ENCODE results near the gene HGFAC.

Gene HGFAC

DNA sequence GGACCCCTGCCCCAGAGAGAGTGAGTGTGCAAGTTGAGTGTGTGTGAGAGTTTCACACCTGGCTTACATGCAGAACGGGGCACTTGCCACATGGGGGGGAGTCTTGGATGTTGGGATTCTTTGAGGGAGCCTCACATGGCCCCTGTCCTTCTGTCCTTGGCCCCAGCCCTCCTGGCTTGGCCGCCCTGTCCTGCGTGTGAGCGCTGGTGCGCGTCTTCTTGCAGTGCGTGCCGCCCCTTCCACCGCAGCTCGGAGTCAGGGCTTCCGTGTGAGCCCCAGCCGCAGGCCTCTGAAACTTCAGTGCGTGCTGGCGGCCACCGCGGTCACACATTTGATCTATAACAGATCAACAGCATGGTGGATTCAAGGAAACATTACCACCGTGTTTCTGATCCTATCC lies 30.1 kb upstream of the HGFAC start:
- DNase-seq, result no peak

DNA sequence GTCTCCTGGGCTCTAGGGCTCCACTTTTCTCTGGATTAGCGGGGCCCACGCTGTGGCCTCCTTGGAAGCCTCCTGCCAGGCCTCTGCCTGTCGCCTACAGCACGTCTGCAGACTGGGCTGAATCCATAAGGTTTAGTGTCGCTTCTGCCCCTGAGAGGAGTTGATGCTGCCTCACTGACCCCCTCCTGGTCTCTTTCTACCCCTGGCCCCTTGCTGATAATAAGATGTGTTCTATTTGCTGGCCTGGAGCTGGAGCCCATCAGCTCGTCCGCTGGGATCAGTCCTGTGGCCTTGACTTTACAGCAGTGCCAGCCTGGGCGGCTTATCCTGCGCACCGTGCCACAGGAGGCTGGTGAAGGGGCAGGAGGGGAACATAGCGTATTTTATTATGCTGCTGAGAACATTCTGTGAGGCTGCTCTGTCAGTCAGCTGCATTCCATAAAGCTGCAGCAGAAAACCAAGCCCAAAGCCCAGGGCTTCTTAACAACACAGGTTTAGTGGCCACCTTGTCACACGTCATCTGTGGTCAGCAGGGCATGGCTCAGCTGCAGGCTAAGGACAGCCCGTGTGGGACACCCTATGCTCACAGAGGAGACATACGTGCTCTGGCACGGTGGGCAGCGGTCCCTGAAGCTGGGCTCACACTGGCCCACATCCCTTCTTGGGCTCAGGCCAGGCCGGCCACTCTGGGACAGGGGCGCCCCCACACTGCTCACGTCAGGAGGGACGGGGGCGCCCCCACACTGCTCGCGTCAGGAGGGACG lies 29.3 kb upstream of the HGFAC start:
- DNase-seq, result no peak

DNA sequence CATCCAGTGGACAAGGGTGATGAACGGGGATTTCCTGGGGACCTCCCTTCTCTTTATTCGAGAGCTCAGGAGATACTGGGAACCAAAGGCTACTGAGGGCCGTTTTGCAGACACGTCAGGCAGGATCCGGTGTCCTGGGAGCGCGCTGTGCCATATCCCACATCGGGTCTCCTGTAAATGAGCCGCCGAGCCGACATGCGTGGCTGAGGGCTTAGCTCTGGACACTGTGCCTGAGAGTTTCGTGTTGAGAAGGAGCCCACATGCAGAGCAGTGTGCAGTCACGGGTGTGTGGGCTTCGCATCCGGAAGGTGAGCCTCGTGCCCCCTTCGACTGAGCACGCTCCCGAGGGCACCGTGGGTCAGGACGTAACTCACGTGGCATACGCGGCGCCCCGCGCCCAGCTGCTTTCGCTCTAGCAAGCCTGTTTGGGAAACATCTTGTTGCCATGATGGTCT lies 28.5 kb upstream of the HGFAC start:
- DNase-seq, result no peak

DNA sequence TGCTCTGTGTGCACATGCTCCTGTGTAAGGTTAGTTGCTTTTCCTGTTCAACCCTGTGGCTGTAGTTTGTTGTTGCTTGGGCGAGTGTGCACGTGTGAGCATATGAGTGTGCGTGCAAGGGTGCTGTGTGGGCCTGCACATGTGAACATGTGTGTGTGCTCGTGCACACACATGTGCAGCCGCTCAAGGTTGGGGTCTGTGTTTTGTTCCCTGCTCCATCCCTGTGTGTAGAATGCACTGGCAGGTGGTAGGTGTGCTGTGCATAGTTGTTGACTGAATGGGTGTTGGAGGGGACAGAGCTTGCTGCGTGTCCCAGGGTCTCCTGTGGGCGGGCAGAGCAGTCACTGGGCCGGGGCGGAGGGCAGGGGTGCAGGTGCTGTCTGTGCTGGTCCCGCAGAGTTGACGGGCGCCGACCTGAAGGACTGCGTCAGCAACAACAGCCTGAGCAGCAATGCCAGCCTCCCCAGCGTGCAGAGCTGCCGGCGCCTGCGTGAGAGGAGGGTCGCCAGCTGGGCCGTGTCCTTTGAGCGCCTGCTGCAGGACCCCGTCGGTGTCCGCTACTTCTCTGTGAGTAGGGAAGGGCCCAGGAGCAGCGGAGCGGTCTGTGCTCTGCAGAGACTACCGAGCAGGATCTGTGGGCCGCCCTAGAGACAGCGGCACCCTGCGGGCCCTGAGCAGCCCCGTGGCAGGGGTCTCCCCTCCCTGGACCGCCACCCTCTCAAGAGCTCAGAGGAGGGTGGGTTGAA lies 27.9 kb upstream of the HGFAC start:
- no peak for DNase-seq

DNA sequence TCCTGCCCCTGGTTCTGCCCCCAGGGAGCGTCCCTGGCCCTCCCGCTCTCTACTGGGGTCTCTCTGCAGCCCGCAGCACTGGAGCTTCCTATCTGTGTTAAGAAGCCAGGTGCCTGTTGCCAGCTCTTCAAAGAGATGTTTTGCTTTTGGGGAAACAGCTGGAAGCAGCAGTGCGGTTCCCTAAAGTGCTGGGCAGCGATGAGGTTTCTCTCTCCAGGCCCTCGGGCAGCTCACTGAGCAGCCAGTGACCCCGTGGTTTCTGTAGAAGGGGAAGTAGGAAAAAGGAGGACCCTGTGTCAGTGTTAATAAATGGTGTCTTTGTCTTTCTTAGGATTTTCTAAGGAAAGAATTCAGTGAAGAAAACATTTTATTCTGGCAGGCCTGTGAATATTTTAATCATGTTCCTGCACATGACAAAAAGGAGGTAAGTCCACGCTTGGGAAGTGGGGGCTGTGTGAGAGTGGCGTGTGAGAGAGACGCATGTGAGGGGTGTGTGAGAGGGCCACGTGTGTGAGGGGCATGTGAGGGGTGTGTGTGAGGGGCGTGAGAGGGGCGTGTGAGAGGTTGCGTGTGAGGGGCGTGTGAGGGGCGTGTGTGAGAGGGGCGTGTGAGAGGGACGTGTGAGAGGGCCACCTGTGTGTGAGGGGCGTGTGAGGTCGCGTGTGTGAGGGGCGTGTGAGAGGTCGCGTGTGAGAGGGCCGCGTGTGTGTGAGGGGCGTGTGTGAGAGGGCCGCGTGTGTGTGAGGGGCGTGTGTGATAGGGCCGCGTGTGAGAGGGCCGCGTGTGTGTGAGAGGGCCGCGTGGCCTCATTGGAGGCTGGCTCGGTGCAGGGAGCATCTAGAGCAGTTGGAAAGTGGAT lies 27.1 kb upstream of the HGFAC start:
- DNase-seq, result no peak

DNA sequence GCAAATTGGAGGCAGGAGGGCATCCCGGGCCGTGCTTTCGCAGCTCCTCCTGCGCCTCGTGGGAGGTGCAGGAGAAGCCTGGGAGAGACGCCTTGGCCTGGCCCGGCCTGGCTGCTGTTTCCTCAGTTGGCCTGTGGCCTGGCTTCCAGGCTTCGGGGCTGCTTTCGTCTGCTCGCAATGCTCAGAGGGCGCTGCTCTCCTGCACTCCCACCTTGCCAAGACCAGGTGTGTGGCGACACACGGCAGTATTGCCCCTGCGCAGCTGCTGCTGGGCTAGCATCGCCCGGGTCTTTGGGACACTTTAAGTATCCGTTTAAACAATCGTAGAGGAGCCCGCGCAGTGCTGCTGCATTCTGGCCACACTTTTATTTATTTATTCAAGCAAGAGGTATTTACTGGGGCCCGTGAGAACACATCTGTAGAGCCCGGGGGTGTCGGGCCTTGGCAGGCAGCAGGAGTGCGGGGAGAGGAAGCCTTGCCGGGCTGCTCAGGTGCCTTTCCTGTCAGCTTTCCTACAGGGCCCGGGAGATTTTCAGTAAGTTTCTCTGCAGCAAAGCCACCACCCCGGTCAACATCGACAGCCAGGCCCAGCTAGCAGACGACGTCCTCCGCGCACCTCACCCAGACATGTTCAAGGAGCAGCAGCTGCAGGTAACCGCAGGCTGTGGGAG lies 26.2 kb upstream of the HGFAC start:
- DNase-seq, result no peak

DNA sequence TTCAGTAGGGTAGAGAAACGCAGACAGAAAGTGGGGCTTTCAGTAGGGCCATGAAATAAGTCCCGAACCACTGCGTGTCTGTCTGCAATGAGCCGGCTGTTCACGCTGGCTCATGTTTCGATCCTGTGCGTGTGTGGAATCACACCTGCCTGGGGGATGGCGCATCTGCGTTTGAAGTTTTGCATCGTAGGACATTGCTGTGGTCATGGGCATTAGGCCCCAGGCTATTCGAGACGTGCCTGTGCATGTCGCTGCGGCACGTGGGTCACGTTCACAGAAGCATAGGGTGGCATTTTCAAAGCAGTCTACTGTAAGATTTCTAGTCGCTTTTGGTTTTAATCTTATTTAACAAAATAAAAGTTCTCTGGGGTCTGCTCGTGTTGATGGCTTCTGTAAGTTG lies 25.5 kb upstream of the HGFAC start:
- DNase-seq, result no peak

DNA sequence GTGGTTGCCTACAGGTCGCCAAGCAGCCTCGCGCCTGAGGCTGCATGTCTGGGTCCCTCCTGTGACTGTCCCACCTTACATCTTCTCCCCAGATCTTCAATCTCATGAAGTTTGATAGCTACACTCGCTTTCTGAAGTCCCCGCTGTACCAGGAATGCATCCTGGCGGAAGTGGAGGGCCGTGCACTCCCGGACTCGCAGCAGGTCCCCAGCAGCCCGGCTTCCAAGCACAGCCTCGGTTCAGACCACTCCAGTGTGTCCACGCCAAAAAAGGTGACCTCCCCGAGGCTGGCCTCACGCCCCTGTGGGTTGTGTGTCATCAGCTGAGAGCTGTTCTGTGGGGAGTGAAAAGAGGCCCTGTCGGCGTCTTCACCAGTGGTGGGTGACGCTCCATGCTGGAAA lies 24.9 kb upstream of the HGFAC start:
- DNase-seq, result no peak

DNA sequence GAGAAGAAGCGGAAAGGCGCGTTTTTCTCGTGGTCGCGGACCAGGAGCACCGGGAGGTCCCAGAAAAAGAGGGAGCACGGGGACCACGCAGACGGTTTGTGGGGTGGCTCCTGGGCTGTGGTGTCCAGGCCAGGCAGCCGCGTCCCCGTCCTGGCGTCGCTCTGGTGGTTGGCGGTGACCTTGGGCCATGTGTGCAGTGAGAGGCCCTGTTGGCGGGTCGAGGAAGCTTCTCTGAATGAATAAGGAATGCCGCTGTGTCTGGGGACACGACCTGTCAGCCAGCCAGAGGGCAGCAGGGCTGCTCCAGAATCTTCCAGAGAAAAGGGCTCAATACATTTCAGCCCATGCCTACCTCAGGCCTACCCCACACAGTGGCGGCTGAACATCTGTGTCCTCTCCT lies 24.3 kb upstream of the HGFAC start:
- DNase-seq, result no peak

DNA sequence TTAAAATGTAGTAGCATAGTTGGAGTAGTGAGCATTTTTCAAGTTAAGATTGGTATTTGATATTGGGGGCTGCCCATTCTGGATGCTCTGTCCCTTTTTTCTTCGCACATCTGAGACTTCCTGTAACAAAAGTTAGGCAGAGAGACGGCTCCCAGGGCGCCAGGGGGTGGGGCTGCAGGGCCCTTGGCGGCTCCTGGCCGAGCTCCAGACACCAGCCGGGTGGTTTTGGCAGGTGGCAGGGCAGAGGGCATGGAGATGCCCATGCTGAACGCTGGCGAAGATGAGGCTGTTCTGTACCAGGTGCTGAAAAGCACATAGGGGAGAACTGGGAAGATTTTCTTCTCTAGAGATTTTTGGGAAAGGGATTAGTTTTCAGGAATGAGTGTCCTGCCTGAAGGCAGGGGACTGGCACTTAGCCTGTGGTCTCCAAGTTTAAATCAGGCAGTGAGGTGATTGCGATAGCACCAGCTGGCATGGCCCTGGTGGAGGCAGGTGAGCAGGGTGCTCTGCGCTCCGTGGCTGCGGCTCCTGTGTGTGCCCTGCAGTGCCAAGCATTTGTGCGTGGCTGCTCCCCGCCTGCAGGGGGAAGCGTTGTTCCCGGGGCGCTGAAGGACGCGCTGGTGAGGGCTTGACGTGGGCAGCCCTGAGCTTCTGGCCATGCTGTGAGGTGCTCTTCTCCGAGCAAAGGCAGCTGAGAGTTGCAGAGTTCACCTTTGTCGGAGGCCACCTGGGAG lies 23.6 kb upstream of the HGFAC start:
- no peak for DNase-seq

DNA sequence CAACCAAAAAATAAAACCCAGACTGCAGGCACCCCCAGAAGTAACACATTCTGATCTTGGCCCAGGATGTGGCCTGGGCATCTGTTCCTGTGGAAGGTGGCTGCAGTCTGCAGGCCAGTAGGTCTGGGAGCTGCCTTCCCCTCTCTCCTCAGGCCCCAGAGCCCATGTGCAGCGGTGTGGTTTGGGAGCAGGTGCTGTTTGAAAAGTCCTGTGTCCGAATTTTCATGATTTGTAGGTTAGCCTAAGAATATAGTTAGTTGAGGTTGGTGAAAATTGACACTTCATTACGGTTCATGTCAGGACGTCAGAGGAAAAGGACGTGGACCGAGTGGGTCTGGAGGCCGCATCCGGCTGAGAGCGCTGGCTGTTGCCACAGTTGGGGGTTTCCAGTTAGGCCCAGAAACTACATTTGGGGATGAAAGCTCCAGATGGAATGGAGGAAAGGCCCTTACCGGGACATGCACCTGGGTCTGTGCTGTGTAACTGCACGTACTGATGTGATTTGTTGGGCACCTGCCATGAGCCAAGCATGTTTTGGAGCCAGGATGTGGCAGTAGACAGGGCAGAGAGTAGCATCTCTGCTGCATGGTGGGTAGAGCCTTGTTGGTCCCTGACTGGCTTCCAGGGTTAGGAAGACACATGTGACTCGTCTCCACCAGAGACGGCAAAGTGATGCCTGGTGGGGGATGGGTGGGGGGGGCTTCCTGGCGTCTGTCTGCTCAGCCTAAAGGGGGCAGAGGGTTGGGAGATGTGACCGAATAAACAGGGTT lies 21.7 kb upstream of the HGFAC start:
- DNase-seq, result no peak

DNA sequence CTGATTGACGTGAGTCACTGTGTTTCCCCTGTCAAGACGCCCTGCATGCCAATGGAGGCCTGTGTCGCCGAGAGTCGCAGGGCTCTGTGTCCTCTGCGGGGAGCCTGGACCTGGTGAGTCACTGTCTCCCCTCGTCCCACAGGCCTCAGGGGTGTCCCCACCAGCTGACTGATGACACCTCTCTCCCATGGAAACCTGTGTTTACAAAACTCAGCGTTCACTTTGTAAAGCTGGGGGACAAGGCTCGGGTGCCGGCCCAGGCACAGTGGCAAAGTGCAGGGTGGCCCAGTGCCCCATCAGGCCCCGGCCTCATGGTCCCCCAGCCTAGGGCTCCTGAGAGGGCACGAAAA lies 21.2 kb upstream of the HGFAC start:
- no peak for DNase-seq

DNA sequence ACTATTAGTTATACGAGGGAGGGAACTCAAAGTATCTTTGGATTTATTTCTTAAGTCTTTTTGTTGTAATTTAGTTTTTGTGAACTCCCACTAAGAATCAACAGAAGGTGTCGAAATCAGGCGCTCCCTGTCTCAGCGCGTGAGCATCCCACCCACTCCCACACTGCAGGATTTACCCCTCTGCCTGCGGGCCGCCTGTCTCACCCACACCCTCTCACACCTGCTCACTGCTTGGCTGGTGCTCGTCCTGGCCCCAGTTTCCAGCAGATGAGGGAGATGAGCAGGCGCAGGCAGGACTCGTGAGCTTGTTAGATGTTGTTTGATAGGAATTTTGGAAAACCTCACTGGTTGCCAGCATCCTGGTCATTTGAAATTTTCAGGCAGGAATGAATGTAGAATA lies 20.8 kb upstream of the HGFAC start:
- DNase-seq, result no peak

DNA sequence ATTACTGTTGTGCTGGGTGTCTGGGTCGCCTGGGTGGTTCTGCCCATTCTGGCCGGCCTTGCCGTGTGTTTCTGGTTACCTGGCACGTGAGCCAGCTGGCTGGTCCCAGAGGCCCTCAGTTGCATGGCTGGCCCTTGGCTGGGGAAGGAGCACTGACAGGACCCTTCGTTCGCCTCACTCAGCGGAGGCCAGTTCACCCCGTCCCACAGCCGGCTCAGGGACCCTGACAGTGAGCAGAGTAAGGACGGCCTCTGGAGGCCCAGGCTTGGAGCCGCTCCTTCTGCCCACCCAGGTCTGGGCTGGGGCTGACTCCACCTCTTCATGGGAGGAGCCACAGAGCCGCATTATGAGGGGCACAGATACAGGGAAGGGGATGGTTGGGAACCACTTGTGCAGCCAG lies 20.3 kb upstream of the HGFAC start:
- no peak for DNase-seq

DNA sequence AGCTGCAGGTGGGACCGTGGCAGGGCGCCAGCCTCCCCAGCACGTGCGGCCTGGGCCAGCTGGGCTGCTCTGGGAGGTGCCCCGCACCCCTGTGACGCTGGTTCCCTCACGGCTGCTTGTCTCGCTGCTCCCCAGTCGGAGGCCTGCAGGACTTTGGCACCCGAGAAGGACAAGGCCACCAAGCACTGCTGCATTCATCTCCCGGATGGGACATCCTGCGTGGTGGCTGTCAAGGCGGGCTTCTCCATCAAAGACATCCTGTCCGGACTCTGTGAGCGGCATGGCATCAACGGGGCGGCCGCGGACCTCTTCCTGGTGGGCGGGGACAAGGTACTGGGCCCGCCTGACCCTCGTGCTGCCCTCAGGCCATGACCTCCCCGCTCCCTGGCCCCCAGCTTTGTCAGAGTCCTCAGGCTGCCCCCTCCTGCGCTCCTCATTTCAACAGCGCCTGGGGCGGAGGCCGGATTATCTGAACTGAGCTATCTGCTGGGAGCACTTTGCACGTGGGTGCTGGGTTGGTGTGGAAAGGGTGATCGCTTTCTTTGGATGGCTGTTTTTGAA lies 19.4 kb upstream of the HGFAC start:
- no peak for DNase-seq

DNA sequence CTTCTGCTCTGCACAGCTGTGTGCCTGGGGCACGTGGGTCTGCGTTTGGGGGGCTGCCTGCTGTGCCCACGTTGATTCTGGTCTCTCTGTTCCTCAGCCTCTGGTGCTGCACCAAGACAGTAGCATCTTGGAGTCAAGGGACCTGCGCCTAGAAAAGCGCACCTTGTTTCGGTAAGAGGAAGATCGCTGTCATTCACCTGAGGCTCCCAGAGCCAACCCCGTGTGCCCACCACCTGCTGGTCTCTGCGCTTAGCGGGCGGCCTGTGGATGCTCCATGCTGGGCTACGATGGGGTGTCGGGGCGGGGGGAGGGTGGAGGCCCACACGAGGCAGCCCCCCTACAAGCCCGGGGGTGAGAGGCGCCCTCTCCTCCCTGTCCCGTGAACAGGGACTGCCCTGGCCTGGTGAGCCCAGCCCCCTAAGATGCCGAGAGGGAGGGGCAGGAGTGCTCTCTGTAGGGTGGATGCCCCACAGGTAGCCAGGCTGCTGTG lies 18.9 kb upstream of the HGFAC start:
- DNase-seq, result no peak

DNA sequence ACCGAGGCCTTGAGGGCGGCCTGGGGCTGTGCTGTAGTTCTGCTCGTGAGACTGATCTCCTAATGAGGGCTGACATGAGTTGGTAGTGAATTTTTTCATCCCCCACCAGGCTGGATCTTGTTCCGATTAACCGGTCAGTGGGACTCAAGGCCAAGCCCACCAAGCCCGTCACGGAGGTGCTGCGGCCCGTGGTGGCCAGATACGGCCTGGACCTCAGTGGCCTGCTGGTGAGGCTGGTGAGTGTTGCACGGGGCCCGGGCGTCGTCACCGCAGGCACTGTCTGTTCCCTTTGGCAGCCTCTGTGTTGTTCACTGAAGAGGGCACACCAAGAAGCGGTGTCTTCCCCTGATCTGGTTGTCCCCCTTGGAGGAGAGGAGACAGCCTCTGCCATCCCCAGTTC lies 18.4 kb upstream of the HGFAC start:
- DNase-seq, result no peak

DNA sequence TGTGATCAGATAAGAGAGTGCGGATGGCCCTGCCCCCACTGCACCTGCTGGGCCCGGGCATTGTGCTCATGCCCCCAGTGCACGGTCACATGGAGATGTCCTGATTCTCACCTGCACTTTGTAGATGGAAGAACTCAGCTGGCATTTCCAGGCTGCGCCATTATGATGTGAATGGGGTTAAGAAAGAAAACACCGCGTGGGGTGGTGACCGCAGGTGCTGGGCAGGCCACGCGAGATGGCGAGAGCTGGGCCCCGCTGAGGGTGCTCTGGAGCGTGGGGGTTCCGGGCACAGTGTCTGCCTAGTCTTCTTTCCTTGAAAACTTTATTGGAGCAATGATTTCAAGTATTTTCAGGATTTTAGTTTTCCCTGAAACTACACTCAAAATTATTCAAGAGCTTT lies 17.8 kb upstream of the HGFAC start:
- DNase-seq, result no peak

DNA sequence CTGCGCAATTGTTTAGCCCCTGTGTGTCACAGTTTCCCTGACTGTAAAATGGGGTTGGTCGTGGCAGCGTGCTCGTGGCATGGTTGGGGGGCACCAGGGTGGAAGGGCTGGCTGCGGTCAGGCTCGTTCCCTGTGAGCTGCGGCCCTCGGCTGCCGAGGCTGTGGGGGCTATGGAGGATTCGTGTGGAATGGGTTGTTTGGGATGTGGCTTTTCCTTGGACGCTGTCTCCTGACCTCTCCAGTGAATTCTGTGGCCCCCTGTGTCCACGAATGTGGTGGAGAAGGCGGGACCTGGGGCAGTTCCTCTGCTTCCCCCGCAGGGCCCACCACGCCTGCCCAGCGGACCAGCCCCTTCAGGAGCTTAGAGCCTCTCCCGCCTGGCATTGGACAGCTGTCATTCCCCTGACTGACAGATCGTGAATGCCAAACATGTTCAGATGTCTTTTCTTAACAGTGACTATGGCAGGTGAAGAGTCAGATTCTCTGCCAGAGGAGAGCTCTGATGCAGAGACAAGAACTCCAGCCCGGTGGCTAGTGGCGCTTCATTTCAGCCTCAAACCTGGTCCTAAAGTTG lies 17.2 kb upstream of the HGFAC start:
- no peak for DNase-seq

DNA sequence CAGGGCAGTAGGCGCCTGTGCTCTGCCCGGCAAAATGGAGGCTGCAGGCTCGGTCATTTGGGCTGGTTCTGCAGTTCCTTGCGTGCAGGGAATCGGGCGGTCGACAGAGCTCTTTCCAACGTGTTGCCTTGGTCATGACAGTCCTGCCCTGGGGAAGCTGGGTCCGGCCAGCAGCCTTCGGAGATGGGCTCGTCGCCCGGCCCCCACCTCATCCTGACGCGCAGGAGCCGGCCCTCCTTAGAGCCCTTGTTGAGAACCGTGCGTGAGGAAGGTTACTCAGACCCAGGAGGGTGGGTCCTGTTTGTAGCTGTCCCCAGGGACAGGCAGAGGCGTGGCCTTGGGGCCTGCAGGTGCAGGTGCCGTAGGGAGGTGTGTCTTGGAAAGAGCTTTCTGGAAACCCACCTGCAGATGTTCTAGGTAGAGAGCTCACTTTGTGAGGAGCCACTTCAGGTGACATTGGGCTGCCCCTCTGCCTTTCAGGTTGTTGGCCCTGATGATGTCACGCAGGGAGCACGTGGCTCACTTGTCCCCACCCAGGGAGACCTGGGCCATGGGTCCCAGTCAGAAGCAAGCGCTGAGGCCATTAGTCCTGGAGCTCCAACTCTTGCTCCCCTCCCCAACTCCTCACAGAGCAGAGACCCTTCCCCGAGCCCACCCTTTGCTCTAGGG lies 15.2 kb upstream of the HGFAC start:
- no peak for DNase-seq

All from stimulated activated naive CD4-positive, alpha-beta T cell (primary cell).